ENCODE measurements around the gene ZNF469.

GRCh38 chr16:88347656-88348376 is 34.9 kb upstream of the ZNF469 start:
- TF ChIP-seq CTCF (IDR thresholded peaks at IDR 0.05; ENCODE audit: borderline replicate concordance, extremely low read depth, low read length, poor library complexity, severe bottlenecking) (no peak), EZH2 (IDR thresholded peaks at IDR 0.05; ENCODE audit: borderline replicate concordance, low read depth, low read length, severe bottlenecking) (no peak)
